GM19193 (cell line): ENCODE data around the gene FSTL1.

ENCODE experiments used
- POLR2A ChIP-seq: IDR thresholded peaks from 4 replicates; pipeline ENCODE4 v1.6.1; 2011; ENCODE audit not compliant: insufficient read depth, insufficient read length; ENCODE audit errors: extremely low read depth

The FSTL1 gene

GRCh38 chr3:120450600-120451271 is at the start of gene FSTL1:
Gene FSTL1 (minus strand): TSS chr3:120450992. CDS start chr3:120450746, 246 bp downstream.
- no peak for TF ChIP-seq POLR2A

GRCh38 chr3:120498556-120499346 is 48.0 kb upstream of the FSTL1 start:
- TF ChIP-seq POLR2A = no peak

- no peak for TF ChIP-seq POLR2A
These were observed 47.0 kb upstream of the FSTL1 start for GRCh38 chr3:120497818-120498217.

GRCh38 chr3:120497336-120497735 is 46.5 kb upstream of the FSTL1 start:
- no peak for TF ChIP-seq POLR2A

- TF ChIP-seq POLR2A = no peak
These were observed 45.6 kb upstream of the FSTL1 start for GRCh38 chr3:120496278-120497002.

GRCh38 chr3:120495809-120496208 is 45.0 kb upstream of the FSTL1 start:
- no peak for TF ChIP-seq POLR2A

- no peak for TF ChIP-seq POLR2A
These were observed 41.3 kb upstream of the FSTL1 start for GRCh38 chr3:120492103-120492502.

GRCh38 chr3:120489421-120489820 is 38.6 kb upstream of the FSTL1 start:
- TF ChIP-seq POLR2A = no peak

GRCh38 chr3:120488296-120488695 is 37.5 kb upstream of the FSTL1 start:
- TF ChIP-seq POLR2A = no peak

- no peak for TF ChIP-seq POLR2A
These were observed 36.4 kb upstream of the FSTL1 start for GRCh38 chr3:120487191-120487650.

- TF ChIP-seq POLR2A = no peak
These were observed 30.3 kb upstream of the FSTL1 start for GRCh38 chr3:120481081-120481480.

GRCh38 chr3:120477781-120478180 is 27.0 kb upstream of the FSTL1 start:
- TF ChIP-seq POLR2A = no peak

GRCh38 chr3:120475722-120476377 is 25.1 kb upstream of the FSTL1 start:
- no peak for TF ChIP-seq POLR2A

GRCh38 chr3:120473896-120474675 is 23.3 kb upstream of the FSTL1 start:
- no peak for TF ChIP-seq POLR2A
